Measurements from ENCODE around the gene CMSS1.
A peak's percentile ranks its signal among the peaks of the same experiment; 100 is the strongest.

Gene CMSS1

GRCh38 chr3:99774467-99774866 is 43.2 kb upstream of the CMSS1 start:
- CTCF ChIA-PET = interaction anchor here (0.7 to 1.1 kb wide), 3 partner anchors 13 to 97 kb away, joined by 3 read pairs; no protein-coding TSS in a partner anchor
- TF ChIP-seq SCRT2 (tag by site-specific recombination; IDR thresholded peaks at IDR 0.05) = peak; percentile 72
- TF ChIP-seq BCL6B (tag by site-specific recombination; IDR thresholded peaks at IDR 0.05) = no peak
- no peak for TF ChIP-seq ZNF585B (tag by site-specific recombination; IDR thresholded peaks at IDR 0.05)
- no peak for TF ChIP-seq ZIC2 (tag by site-specific recombination; IDR thresholded peaks at IDR 0.05)
- TF ChIP-seq ZBTB7A (tag by site-specific recombination; IDR thresholded peaks at IDR 0.05; ENCODE audit: low read depth) = no peak
- no peak for TF ChIP-seq YY1 (tag by site-specific recombination; IDR thresholded peaks at IDR 0.05)
- TF ChIP-seq ZNF133 (tag by site-specific recombination; IDR thresholded peaks at IDR 0.05) = no peak
- TF ChIP-seq RBAK (tag by site-specific recombination; IDR thresholded peaks at IDR 0.05) = no peak
- peak; percentile 100 for TF ChIP-seq ZNF449 (tag by site-specific recombination; IDR thresholded peaks at IDR 0.05)
- no peak for TF ChIP-seq ZNF48 (tag by site-specific recombination; IDR thresholded peaks at IDR 0.05)
- TF ChIP-seq KLF16 (tag by site-specific recombination; IDR thresholded peaks at IDR 0.05) = no peak
- TF ChIP-seq ZNF18 (tag by site-specific recombination; IDR thresholded peaks at IDR 0.05) = no peak
- TF ChIP-seq ZNF184 (tag by site-specific recombination; IDR thresholded peaks at IDR 0.05) = peak; percentile 97
- no peak for TF ChIP-seq CTCF (tag by site-specific recombination; IDR thresholded peaks at IDR 0.05)
- TF ChIP-seq FEZF1 (tag by site-specific recombination; IDR thresholded peaks at IDR 0.05) = peak; percentile 29; the same call in 1 of the 2 replicates
- Histone ChIP-seq H3K27ac (ENCODE audit: extremely low read depth, low read depth, low read length) (no peak overlapping the region), H3K4me1 (ENCODE audit: control insufficient read depth, insufficient read depth, low read length) (peaks cover 4% of the 10 kb centered on the region), H3K36me3 (ENCODE audit: control insufficient read depth in 2 of 2, insufficient read depth in 1 of 2, low read length in 2 of 2) (no peaks in the 10 kb centered on the region), H3K9me3 (ENCODE audit: control insufficient read depth, insufficient read depth, low read depth, low read length) (no peaks in the 10 kb centered on the region), H3K4me3 (ENCODE audit: low read depth, low read length) (no peak overlapping the region)
- POLR2A ChIA-PET = no interaction called here

- H3K9me3 ChIP-seq (ENCODE audit: control insufficient read depth, insufficient read depth, low read depth, low read length) = no peaks in the 10 kb centered on the region
- no peaks in the 10 kb centered on the region for H3K36me3 ChIP-seq (ENCODE audit: control insufficient read depth in 2 of 2, insufficient read depth in 1 of 2, low read length in 2 of 2)
- peaks cover 4% of the 10 kb centered on the region for H3K4me1 ChIP-seq (ENCODE audit: control insufficient read depth, insufficient read depth, low read length)
- H3K27ac ChIP-seq (ENCODE audit: extremely low read depth, low read depth, low read length) = no peak overlapping the region
- CTCF ChIA-PET = interaction anchor here (1.9 kb wide), 1 partner anchor 20 kb away, joined by 5 read pairs; no protein-coding TSS in a partner anchor
- TF ChIP-seq BCL11B (tag by site-specific recombination; IDR thresholded peaks at IDR 0.05; ENCODE audit: low read depth) (no peak), WT1 (tag by site-specific recombination; IDR thresholded peaks at IDR 0.05) (no peak), ZNF549 (tag by site-specific recombination; IDR thresholded peaks at IDR 0.05) (no peak), MZF1 (tag by site-specific recombination; IDR thresholded peaks at IDR 0.05; ENCODE audit: borderline replicate concordance) (no peak), ZBTB8A (tag by site-specific recombination; IDR thresholded peaks at IDR 0.05) (peak; percentile 25; the same call in 1 of the 2 replicates), ZNF274 (IDR thresholded peaks at IDR 0.05; ENCODE audit: low read length) (no peak), ZNF274 (tag by site-specific recombination; IDR thresholded peaks at IDR 0.05; ENCODE audit: borderline replicate concordance) (no peak)
- POLR2A ChIA-PET = no interaction called here
- no peak overlapping the region for H3K4me3 ChIP-seq (ENCODE audit: low read depth, low read length)
Measured at GRCh38 chr3:99776516-99777209, 41.0 kb upstream of the CMSS1 start.
